Caco-2 (cell line): ENCODE results near the gene LIFR. TPM values are rescaled to one million over a fixed set of nuclear protein-coding genes. Genes with fewer than 3 reads are reported as not detected.

ENCODE experiments used
- BruUV-seq: library from RNA; stranded (reverse); fragments of 400-500 nt; replicated peaks from 2 replicates; lab custom pipeline; 2021; lab: Mats Ljungman, UMichigan
- CTCF ChIA-PET: fragments of 300-600 bp; sonication (Branson Sonifier 250); formaldehyde crosslinking; loops from one replicate; lab custom pipeline; 2022; ENCODE audit warnings: antibody characterized with exemption; lab: Charles Lee
- POLR2A ChIA-PET: fragments of 300-600 bp; sonication (Branson Sonifier 250); formaldehyde crosslinking; loops from one replicate; lab custom pipeline; 2022; ENCODE audit warnings: antibody characterized with exemption; lab: Charles Lee
- DNase-seq, 2 experiments: peaks; one replicate each; pipeline versions ENCODE4 v3.0.0 to v3.0.0-alpha.2; 2020 to 2022
- H3K27me3 ChIP-seq: replicated peaks from 2 replicates; pipeline ENCODE4 v1.6.0; 2011; ENCODE audit warnings: low read length; ENCODE audit not compliant: control insufficient read depth, insufficient read depth
- H3K36me3 ChIP-seq: 2 replicates; pipeline ENCODE4 v1.5.1; 2011; ENCODE audit warnings: low read length; ENCODE audit not compliant: control insufficient read depth, insufficient read depth
- H3K4me1 ChIP-seq: fragments of 250-450 bp; sonication (Bioruptor Pico); 2 replicates; pipeline ENCODE4 v1.5.1; 2020; ENCODE audit warnings: mild to moderate bottlenecking
- H3K4me3 ChIP-seq: 2 replicates; pipeline ENCODE4 v1.5.1; 2011; ENCODE audit warnings: low read depth, mild to moderate bottlenecking, control low read depth, low read length
- H3K9me3 ChIP-seq: fragments of 250-450 bp; sonication (Bioruptor Pico); 2 replicates; pipeline ENCODE4 v1.5.1; 2020; ENCODE audit warnings: mild to moderate bottlenecking, moderate library complexity
- H3K27ac Mint-ChIP-seq: one replicate; pipeline ENCODE4 v1.8.0; 2022; ENCODE audit warnings: mixed read lengths; ENCODE audit not compliant: unreplicated experiment
- H3K27me3 Mint-ChIP-seq: one replicate; pipeline ENCODE4 v1.8.0; 2022; ENCODE audit warnings: mixed read lengths; ENCODE audit not compliant: insufficient read depth, unreplicated experiment
- H3K36me3 Mint-ChIP-seq: one replicate; pipeline ENCODE4 v1.8.0; 2022; ENCODE audit warnings: mild to moderate bottlenecking, mixed read lengths; ENCODE audit not compliant: insufficient read depth, unreplicated experiment
- H3K4me1 Mint-ChIP-seq: one replicate; pipeline ENCODE4 v1.8.0; 2022; ENCODE audit warnings: low read depth, mixed read lengths; ENCODE audit not compliant: unreplicated experiment
- H3K4me3 Mint-ChIP-seq: one replicate; pipeline ENCODE4 v1.8.0; 2022; ENCODE audit warnings: mild to moderate bottlenecking, moderate library complexity, mixed read lengths; ENCODE audit not compliant: unreplicated experiment
- H3K9me3 Mint-ChIP-seq: one replicate; pipeline ENCODE4 v1.8.0; 2022; ENCODE audit warnings: mixed read lengths; ENCODE audit not compliant: unreplicated experiment
- intact Hi-C: fragments of 100-400 bp; cut with micrococcal nuclease; formaldehyde crosslinking; loops from one replicate; pipeline ENCODE4 v1.10.0; 2022; ENCODE audit not compliant: unreplicated experiment
- total RNA-seq: library from RNA; stranded (reverse); gene quantifications from 2 replicates; pipeline ENCODE4 v1.2.3, GENCODE V29; 2022
- TF ChIP-seq, protein P1 (sequence below), 2 experiments: fragments of 200-600 bp in 1 of 2; IDR thresholded peaks; 1 replicate in 1 of 2; 2 replicates in 1 of 2; pipeline versions ENCODE4 v1.5.1 to v1.8.0; 2011 to 2022; ENCODE audit warnings: antibody characterized with exemption in 1 of 2, control low read depth in 1 of 2, inconsistent platforms in 1 of 2, low read depth in 1 of 2, low read length in 1 of 2, mild to moderate bottlenecking in 1 of 2, moderate library complexity in 1 of 2; ENCODE audit not compliant: insufficient read depth in 1 of 2, severe bottlenecking in 1 of 2, unreplicated experiment in 1 of 2

LIFR gene
- total RNA-seq, 1 experiment from 2014 or later, result 5.1 TPM

DNA sequence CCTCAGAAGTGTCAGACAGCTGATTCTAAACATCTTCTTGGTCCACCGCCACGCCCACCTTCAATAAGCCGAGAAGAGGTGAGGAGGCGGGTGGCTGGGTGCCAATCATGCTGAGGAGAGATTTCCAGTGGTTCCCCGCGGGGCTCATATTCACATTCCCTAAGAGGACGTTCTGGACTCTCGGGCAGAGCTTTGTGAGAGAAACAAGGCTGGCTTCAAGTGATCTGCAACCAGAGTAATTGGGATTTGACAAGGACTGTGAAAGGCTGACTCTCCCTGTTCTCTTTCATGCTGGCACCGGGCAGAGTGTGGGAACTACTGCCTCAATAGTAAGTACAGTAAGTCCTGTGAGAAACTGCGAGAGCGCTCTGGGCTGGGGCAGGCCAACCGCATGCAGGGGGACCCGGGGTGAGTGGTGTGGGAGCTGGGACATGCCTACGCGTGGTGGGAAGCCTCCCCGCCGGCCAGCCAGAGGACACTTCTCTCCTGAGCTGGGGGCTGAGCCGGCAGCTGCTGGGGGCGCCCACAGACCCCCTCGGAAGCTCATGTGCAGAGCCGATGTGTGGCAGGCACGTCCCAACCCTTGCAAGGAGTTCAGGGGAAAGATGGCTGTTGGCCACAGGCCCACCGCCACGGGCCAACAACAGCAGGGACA, 110.9 kb downstream of the LIFR start:
- no peak overlapping the region for H3K27ac Mint-ChIP-seq
- H3K9me3 ChIP-seq, result no peaks in the 10 kb centered on the region
- TF ChIP-seq, protein P1, sequence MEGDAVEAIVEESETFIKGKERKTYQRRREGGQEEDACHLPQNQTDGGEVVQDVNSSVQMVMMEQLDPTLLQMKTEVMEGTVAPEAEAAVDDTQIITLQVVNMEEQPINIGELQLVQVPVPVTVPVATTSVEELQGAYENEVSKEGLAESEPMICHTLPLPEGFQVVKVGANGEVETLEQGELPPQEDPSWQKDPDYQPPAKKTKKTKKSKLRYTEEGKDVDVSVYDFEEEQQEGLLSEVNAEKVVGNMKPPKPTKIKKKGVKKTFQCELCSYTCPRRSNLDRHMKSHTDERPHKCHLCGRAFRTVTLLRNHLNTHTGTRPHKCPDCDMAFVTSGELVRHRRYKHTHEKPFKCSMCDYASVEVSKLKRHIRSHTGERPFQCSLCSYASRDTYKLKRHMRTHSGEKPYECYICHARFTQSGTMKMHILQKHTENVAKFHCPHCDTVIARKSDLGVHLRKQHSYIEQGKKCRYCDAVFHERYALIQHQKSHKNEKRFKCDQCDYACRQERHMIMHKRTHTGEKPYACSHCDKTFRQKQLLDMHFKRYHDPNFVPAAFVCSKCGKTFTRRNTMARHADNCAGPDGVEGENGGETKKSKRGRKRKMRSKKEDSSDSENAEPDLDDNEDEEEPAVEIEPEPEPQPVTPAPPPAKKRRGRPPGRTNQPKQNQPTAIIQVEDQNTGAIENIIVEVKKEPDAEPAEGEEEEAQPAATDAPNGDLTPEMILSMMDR (IDR thresholded peaks at IDR 0.05; ENCODE audit: insufficient read depth in 1 of 2, low read depth in 1 of 2, low read length in 1 of 2, severe bottlenecking in 1 of 2, unreplicated experiment in 1 of 2), result no peak
- H3K36me3 Mint-ChIP-seq, result no peaks in the 10 kb centered on the region
- intact Hi-C loops, result no loop called here
- no peak for DNase-seq
- no peak overlapping the region for H3K4me3 Mint-ChIP-seq
- BruUV-seq, result no TSS peak
- H3K4me3 ChIP-seq, result no peak overlapping the region
- ChIA-PET POLR2A (no interaction called here), CTCF (interaction anchor here (5.0 kb wide), 1 partner anchor 364 kb away, joined by 189 read pairs; no protein-coding TSS in a partner anchor)
- no peaks in the 10 kb centered on the region for H3K4me1 ChIP-seq
- H3K27me3 ChIP-seq, result no peaks in the 10 kb centered on the region
- no peaks in the 10 kb centered on the region for H3K27me3 Mint-ChIP-seq
- no peaks in the 10 kb centered on the region for H3K4me1 Mint-ChIP-seq
- H3K36me3 ChIP-seq, result no peaks in the 10 kb centered on the region
- H3K9me3 Mint-ChIP-seq, result no peaks in the 10 kb centered on the region

DNA sequence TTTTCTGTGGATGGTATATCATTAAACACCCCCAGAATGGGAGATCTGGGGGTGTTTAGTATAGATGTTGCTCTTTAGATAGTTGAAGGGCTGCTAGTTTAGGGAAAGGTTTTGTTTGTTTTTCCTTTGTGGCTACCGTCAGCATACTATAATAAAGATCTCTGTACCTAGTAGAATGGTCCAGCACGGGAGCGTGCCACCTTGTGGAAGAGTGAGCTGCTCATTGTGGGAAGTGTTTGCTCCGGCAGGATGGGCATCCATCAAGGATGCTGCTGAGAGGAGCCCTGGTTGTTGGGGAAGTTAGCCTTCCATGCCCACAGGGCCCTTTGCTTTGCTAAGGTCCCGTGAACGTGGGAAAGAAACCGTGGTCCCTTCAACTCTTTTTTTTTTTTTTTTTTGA, 113.1 kb downstream of the LIFR start:
- CTCF ChIA-PET, result interaction anchor here (5.0 kb wide), 1 partner anchor 366 kb away, joined by 189 read pairs; no protein-coding TSS in a partner anchor

DNA sequence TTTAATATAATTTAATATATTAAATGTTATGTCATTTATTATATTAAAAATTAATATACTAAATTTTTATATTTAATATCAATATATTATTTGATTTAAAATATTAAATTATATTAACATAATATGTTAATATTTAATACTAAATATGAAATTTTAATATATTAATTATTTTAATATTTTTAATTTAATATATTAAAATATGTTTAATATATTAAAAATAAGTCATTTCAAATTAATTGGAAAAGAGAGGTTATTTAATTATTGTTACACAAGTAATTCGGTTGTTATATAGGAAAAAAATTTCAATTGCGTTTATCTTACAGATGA, 114.2 kb downstream of the LIFR start:
- no peaks in the 10 kb centered on the region for H3K9me3 Mint-ChIP-seq
- Histone ChIP-seq H3K27me3 (no peaks in the 10 kb centered on the region), H3K4me3 (no peak overlapping the region), H3K4me1 (no peaks in the 10 kb centered on the region), H3K9me3 (no peaks in the 10 kb centered on the region), H3K36me3 (no peaks in the 10 kb centered on the region)
- no TSS peak for BruUV-seq
- no peak overlapping the region for H3K27ac Mint-ChIP-seq
- no peak for DNase-seq
- H3K36me3 Mint-ChIP-seq, result no peaks in the 10 kb centered on the region
- TF ChIP-seq, protein P1 (IDR thresholded peaks at IDR 0.05; ENCODE audit: insufficient read depth in 1 of 2, low read depth in 1 of 2, low read length in 1 of 2, severe bottlenecking in 1 of 2, unreplicated experiment in 1 of 2), result no peak
- ChIA-PET CTCF (interaction anchor here (0.6 to 5.0 kb wide), 54 partner anchors 9 to 479 kb away, joined by 3 to 189 read pairs (median 6); no protein-coding TSS in a partner anchor), POLR2A (interaction anchor here (1.0 kb wide), 1 partner anchor 367 kb away, joined by 3 read pairs; no protein-coding TSS in a partner anchor)
- H3K4me3 Mint-ChIP-seq, result no peak overlapping the region
- no peaks in the 10 kb centered on the region for H3K27me3 Mint-ChIP-seq
- no peaks in the 10 kb centered on the region for H3K4me1 Mint-ChIP-seq
- intact Hi-C loops, result loop anchor here (5.0 kb wide), 1 partner anchor 40 kb away; no protein-coding TSS in a partner anchor

More for the DNA sequence above, 113.1 kb downstream of the LIFR start:
- Histone ChIP-seq H3K9me3 (no peaks in the 10 kb centered on the region), H3K4me1 (no peaks in the 10 kb centered on the region), H3K27me3 (no peaks in the 10 kb centered on the region), H3K4me3 (no peak overlapping the region), H3K36me3 (no peaks in the 10 kb centered on the region)
- no TSS peak for BruUV-seq
- intact Hi-C loops, result loop anchor here (5.0 kb wide), 1 partner anchor 39 kb away; no protein-coding TSS in a partner anchor
- Mint-ChIP-seq H3K9me3 (no peaks in the 10 kb centered on the region), H3K27me3 (no peaks in the 10 kb centered on the region), H3K36me3 (no peaks in the 10 kb centered on the region), H3K4me1 (no peaks in the 10 kb centered on the region), H3K27ac (no peak overlapping the region), H3K4me3 (no peak overlapping the region)
- POLR2A ChIA-PET, result no interaction called here
- DNase-seq, result no peak
- TF ChIP-seq, protein P1 (IDR thresholded peaks at IDR 0.05; ENCODE audit: insufficient read depth in 1 of 2, low read depth in 1 of 2, low read length in 1 of 2, severe bottlenecking in 1 of 2, unreplicated experiment in 1 of 2), result no peak
